ENCODE data around the gene ADAM12. TPM values are rescaled to one million over a fixed set of nuclear protein-coding genes. Genes with fewer than 3 reads are reported as not detected.
A peak's percentile ranks its signal among the peaks of the same experiment; 100 is the strongest.

The ADAM12 gene
- total RNA-seq, 4 donors from 2014 or later, result under 0.01 to 1.3 (median 1.0) TPM

DNA sequence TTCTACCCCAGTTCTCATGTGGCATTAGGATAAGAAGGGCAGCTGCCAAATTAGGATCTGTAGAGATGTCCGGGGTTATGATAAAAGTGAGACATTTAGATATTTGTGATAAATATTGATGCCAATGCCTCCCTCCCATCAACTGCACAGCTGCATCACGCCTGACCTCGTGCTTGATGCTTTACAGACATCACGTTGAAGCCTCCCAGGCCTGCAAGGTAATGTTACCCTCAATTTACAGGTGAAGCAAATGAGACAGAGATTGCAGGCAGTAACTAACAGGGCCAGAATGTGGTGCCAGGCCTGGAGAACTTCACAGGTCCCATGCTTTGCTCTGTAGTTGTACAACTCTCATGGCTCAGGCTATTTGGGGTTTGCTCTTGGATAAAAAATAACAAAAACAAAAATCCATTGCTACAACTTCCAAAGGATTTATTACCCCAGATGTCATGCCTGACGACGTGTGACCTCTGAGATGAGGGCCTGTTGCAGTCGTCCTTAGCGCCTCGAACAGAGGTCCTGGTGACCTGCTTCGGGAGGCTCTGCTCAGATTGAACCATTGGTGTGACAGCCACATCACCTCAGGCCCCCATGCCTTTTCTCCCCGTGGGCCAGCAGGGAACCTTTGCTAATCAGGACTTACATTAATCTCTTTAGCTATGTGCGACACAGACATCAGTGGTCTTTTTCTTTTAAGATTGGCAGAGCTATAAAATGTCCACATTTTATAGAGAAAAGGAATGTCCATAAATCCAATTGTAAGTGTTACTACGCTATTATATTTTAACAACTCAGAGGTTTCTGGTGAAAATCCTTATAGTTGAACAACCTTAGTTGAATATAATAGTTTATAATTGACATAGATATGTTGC lies 169.3 kb downstream of the ADAM12 start:
- H3K9me3 ChIP-seq, result no peaks in the 10 kb centered on the region
- H3K36me3 ChIP-seq, result no peaks in the 10 kb centered on the region
- 80% methylated on average over 13 of the region's 13 CpGs for WGBS
- H3K4me1 ChIP-seq, result peaks cover 0 to 5% (median 2%) of the 10 kb centered on the region in 4 donors
- TF ChIP-seq, protein P1, sequence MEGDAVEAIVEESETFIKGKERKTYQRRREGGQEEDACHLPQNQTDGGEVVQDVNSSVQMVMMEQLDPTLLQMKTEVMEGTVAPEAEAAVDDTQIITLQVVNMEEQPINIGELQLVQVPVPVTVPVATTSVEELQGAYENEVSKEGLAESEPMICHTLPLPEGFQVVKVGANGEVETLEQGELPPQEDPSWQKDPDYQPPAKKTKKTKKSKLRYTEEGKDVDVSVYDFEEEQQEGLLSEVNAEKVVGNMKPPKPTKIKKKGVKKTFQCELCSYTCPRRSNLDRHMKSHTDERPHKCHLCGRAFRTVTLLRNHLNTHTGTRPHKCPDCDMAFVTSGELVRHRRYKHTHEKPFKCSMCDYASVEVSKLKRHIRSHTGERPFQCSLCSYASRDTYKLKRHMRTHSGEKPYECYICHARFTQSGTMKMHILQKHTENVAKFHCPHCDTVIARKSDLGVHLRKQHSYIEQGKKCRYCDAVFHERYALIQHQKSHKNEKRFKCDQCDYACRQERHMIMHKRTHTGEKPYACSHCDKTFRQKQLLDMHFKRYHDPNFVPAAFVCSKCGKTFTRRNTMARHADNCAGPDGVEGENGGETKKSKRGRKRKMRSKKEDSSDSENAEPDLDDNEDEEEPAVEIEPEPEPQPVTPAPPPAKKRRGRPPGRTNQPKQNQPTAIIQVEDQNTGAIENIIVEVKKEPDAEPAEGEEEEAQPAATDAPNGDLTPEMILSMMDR (IDR thresholded peaks at IDR 0.05), result no peak
- no peak for TF ChIP-seq EP300 (IDR thresholded peaks at IDR 0.05)
- intact Hi-C loops (cut with DNase I), result no loop called here
- H3K27ac ChIP-seq (replicated peaks in 1 of 4), result no peak overlapping the region
- peaks cover 0 to 5% (median 0%) of the 10 kb centered on the region in 4 donors for H3K27me3 ChIP-seq
- DNase-seq (ENCODE audit: extremely low spot score), result peak; percentile 82
- H3K4me3 ChIP-seq, result no peak overlapping the region

DNA sequence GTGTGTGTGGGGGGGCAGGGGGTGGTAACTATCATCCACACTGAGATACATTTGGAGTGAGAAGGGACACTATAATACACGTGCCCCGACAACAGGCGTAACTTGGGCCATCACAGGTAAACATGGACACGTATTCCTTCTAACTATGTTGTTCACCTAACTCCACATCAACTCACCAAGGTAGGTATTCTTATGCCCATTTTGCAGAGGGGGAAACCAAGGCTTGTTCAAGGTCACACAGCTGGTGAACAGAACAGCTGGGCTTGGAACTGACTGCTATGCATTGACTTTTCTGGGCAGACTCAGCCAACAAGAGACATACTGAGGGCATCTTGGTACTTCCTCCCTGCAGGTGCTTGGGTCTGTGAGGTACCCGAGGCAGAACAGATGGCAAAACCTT lies 170.1 kb downstream of the ADAM12 start:
- WGBS, result 84% methylated on average over 4 of the region's 5 CpGs
- DNase-seq (ENCODE audit: extremely low spot score), result no peak
- H3K27me3 ChIP-seq, result no peaks in the 10 kb centered on the region
- no peaks in the 10 kb centered on the region for H3K36me3 ChIP-seq
- TF ChIP-seq, protein P1 (IDR thresholded peaks at IDR 0.05), result no peak
- TF ChIP-seq POLR2AphosphoS5 (IDR thresholded peaks at IDR 0.05) (no peak), POLR2A (IDR thresholded peaks at IDR 0.05; ENCODE audit: low read depth) (no peak), EP300 (IDR thresholded peaks at IDR 0.05) (no peak)
- H3K4me1 ChIP-seq, result peaks cover 0 to 5% (median 2%) of the 10 kb centered on the region in 4 donors
- intact Hi-C loops (cut with DNase I), result no loop called here
- H3K4me3 ChIP-seq, result no peak overlapping the region
- H3K9me3 ChIP-seq, result no peaks in the 10 kb centered on the region
- no peak overlapping the region for H3K27ac ChIP-seq (replicated peaks in 1 of 4)

DNA sequence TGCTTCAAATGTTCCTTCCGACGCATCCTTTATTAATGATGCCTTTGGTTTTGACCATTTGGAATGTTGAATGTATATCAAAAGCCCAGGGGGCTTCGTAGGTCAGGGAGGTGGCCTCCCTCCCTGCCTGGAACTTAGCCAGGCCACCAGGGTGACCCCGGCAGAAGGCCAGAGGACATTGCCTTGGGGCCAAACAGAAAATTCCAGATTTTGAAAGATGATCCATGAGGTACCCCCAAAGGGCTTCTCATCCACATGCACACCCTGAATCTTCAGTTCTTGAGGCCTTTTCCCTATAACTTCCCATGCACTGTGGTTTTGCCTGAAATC lies 171.7 kb downstream of the ADAM12 start:
- no peak overlapping the region for H3K4me3 ChIP-seq
- intact Hi-C loops (cut with DNase I), result no loop called here
- peaks cover 0 to 5% (median 0%) of the 10 kb centered on the region in 4 donors for H3K4me1 ChIP-seq
- peaks cover 0 to 4% (median 0%) of the 10 kb centered on the region in 4 donors for H3K27me3 ChIP-seq
- TF ChIP-seq POLR2AphosphoS5 (IDR thresholded peaks at IDR 0.05) (no peak), EP300 (IDR thresholded peaks at IDR 0.05) (no peak), POLR2A (IDR thresholded peaks at IDR 0.05; ENCODE audit: low read depth) (no peak)
- TF ChIP-seq, protein P1 (IDR thresholded peaks at IDR 0.05), result no peak
- H3K27ac ChIP-seq (replicated peaks in 1 of 4), result no peak overlapping the region
- H3K9me3 ChIP-seq, result no peaks in the 10 kb centered on the region
- no peaks in the 10 kb centered on the region for H3K36me3 ChIP-seq
- peak; percentile 60 for DNase-seq (ENCODE audit: extremely low spot score)
- 61% methylated on average over 3 of the region's 4 CpGs for WGBS

DNA sequence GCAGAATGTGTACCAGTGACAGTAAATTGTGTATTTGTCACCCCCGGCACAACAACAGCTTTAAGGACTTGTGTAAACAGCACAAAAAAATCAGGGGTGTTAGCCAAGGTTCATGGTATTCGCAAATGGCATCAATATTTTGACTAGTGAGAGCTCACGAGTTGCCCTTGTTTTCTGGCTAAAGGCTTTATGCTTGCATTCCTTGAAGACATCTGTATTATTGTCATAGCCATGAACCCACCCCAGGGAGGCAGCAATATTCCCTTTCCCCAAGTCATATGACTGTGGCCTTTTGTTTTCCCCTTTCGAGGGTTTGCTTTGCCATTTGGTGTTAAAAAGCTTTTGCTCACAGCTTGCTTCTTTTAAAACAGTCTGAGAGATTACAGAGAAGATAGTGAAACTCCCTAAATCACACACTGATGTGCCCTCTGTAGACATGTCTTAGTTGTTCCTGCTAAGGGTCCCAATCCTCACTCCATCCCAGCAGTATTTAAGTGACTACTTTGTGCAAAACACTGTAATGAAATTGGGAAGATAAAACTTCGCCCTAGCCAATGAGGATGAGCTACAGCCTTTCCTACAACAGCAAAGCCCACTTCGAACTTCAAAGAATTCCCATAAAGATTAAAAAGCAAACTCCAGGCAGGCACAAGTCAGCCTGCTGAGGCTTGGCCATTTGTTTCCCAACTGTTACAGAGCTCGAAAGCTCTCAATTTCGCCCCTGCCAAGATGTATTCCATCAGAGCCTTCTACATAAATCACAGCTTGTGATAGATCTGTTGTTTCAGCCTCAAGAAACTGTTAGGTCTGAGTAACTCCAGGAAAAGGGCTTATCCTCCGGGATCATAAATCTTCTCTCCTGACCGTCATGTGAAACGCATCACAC lies 172.3 kb downstream of the ADAM12 start:
- 58% methylated on average over 11 of the region's 11 CpGs for WGBS
- intact Hi-C loops (cut with DNase I), result no loop called here
- peak; percentile 82 for DNase-seq (ENCODE audit: extremely low spot score)
- TF ChIP-seq, protein P1 (IDR thresholded peaks at IDR 0.05), result no peak
- TF ChIP-seq POLR2AphosphoS5 (IDR thresholded peaks at IDR 0.05) (no peak), EP300 (IDR thresholded peaks at IDR 0.05) (no peak), POLR2A (IDR thresholded peaks at IDR 0.05; ENCODE audit: low read depth) (no peak)
- Histone ChIP-seq H3K27me3 (peaks cover 0 to 10% (median 0%) of the 10 kb centered on the region in 4 donors), H3K36me3 (no peaks in the 10 kb centered on the region), H3K4me3 (no peak overlapping the region), H3K27ac (replicated peaks in 1 of 4) (no peak overlapping the region), H3K4me1 (peaks cover 0 to 5% (median 0%) of the 10 kb centered on the region in 4 donors), H3K9me3 (no peaks in the 10 kb centered on the region)
